Stimulated activated CD8-positive, alpha-beta memory T cell treated with anti-CD3 and anti-CD28 coated beads, Interleukin-15, amount 100 ng/mL, for 48 hours (primary cell): ENCODE results near the gene DNAH10.

Experiments used
- DNase-seq, 2 donors: peaks; one replicate each; pipeline ENCODE4 v3.0.0-alpha.2; 2020; ENCODE audit warnings: low read depth in 2 of 2

DNAH10 gene

DNA sequence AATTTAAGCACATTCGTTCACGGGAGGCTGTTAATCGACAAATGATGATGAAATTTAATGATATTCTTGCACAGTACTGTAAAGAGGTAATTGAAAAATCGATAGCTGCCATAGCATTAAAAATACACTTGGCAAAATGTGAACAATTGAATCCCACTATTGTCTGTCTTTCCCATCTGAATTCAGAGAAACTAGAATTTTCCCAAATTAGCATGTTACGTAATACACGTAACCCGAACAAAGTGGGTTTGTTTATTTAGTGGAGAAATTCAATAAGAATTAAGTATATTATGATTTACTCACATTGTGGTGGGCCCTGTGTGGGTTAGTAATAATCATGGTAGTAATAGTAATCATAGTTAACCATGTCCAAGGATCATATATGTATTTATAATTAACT is 31.9 kb downstream of the DNAH10 start:
- DNase-seq: no peak

DNA sequence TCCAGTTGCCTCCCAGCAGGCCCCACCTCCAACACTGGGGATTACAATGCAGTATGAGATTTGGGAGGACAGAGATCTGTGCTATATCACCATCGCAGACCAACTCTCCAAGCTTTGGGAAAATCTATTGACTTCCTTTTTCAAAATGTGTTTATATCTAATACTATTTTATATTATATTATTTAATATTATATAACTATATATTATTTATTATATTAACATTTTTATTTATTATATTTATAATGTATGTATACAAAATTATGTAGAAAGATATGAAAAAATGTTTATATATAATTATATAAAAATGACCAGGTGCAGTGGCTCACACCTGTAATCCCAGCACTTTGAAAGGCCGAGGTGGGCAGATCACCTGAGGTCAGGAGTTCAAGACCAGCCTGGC is 36.4 kb downstream of the DNAH10 start:
- no peak for DNase-seq

DNA sequence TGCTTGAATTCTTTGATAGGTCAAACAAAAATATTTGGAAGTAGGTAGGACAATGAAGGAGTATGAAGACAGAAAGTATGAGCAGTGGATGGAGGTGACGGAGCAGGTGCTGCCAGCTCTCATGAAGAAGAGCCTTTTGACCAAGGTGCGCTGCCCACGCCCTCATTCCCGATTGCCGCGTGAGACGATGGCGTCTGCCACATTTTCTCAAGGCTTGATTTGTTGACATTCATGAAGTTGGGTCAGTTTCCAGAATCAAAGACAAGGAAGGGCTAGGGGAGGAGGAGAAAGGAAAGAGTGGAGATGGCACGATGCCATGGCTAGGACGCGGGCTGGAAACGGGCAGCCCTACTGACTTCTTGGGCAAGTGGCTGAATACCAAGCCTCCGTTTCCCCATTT is 37.1 kb downstream of the DNAH10 start:
- DNase-seq: no peak

DNA sequence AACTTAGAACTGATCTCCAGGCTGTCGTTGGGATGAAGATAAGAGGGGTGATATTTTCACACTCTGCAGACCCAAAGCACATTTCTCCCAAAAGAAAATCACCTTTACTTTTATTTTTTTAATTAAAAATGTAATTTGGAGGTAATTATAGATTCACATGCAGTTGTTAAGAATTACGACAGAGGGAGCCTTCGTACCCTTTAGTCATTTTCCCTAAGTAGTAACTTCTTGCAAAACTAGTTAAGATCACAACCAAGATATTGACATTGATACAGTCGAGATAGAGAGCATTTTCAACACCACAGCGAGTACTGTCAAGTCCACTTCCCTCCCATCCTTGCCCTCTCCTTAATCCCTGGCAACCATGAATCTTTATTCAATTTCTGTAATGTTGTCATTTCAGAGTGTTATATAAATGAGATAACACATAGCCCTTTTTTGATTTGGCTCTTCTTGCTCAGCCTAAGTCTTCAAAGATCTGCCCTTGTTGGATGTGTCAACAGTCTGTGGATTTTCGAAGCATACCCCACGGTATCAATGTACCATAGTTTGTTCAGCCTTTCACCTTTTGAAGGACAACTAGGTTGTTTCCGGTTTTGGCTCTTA is 39.6 kb downstream of the DNAH10 start:
- no peak for DNase-seq

DNA sequence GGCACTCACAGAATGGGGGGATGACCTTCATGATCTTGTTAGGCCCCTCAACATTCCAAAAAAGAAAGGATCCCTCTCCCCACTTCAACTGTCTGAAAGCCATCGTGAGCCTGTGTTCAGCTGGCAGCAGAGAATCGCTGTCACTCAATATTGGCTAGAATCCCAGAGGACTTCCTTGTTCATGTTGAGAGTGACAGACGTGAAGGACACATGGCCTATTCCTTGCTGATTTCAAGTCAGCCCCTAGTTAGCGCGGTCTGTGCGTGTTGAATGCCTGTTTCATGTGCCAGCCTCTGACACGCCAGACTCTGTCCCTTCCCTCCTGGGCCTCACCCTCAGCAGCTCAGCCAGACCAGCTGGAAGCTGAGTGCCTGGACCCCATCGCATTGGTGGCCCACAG is 43.1 kb downstream of the DNAH10 start:
- no peak for DNase-seq

DNA sequence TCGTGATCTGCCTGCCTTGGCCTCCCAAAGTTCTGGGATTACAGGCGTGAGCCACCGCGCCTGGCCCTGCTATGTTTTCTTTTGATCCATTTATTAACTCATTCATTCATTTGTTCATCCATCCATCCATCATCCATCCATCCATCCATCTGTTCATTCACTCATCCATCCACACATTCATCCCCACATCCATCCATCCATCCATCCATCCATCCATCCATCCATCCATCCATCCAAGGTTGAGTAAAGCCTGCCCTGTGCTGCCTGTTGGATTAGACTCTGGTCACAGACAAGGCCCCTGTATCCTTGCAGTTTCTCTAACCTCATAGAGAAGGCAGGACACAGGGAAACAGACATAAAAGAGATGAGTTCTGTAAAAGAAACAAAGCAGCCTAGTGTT is 44.9 kb downstream of the DNAH10 start:
- DNase-seq: no peak

DNA sequence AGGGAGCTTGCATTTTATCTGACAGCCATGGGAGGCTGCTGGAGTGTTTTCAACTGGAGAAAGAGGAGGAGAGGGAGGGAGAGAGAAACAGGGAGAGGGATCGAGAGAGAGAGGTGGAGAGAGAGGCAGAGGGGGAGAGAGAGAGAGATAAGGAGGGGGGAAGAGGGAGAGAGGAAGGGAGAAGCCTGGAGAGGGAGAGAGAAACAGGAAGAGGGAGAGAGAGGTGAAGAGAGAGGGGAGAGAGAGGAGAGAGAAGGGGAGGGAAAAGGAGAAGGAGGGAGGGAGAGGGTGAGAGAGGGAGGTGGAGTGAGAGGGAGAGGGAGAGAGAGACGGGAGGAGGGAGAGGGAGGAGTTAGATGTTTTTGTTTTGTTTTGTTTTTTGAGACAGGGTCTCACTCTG is 45.6 kb downstream of the DNAH10 start:
- DNase-seq: no peak

DNA sequence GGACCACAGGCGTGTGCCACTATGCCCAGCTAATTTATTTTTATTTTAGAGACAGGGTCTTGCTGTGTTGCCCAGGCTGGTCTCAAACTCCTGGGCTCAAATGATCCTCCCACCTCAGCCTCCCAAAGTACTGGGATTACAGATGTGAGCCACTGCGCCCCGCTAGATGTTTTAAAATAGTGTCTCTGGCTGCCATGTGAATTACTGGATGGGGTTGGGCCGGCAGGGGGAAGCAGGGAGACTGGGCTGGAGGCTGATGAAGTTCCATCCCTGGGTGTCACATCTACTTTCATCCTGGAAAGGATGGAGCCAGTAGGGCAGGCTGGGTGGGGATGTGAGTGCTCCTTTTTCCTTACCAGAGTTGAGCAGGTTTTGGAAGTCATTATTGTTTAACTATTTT is 46.1 kb downstream of the DNAH10 start:
- no peak for DNase-seq

DNA sequence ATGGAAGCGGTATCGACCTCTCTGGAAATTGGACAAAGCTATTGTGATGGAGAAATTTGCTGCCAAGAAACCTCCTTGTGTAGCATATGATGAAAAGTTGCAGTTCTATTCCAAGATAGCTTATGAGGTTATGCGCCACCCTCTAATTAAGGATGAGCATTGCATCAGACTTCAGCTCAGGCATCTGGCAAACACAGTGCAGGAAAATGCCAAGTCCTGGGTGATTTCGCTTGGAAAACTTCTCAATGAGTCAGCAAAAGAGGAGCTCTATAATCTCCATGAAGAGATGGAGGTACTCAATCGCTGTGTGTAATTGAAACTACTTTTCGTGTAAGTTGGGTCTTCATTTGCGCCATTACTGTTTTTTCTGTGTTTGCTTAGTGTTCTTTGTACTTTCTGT is 51.2 kb downstream of the DNAH10 start:
- DNase-seq: no peak

DNA sequence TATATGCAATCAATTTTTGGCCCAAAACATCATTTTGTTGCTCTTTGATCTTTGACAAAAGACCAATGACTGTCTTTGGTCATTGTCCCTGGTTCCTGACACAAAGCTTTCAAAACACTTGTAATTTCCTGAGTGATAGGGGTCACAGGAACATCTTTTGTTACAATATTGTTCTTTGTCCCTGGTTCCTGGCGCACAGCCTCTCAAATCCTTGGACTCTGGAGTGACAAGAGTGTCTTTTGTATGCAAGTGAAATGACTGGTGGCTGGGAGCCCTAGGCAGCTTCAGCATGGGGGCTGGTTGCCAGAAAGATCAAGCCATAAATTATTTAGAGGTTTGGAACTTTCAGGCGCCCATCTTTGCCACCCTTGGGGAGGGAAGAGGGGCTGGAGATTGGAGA is 53.9 kb downstream of the DNAH10 start:
- no peak for DNase-seq

DNA sequence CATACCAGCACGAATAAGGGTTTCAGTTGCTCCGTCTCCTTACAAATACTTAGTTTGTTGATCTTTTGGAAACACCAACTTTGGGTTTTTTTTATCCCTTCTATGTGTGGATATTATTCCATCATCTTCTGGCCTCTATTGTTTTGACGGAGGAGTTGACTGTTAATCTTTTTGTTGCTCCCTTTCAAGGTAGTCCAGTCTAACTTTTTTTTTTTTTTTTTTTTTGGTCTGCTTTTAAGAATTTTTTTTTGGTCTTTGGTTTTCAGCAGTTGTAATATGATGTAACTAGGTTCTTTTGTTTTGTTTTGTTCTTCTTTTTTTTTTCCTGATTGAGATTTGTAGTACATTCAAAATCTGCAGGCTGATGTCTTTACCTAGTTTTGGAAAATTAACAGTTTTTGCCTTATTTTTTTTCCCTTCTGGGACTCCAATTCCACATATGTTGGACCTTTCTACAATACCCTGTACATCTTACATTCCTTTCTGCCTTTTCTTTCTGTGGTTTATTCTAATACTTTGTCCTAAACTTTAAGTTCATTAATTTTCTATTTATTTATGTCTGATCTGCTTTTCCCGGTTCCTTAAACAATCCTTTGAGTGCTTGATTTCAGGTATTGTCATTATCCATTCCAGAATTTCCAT is 54.9 kb downstream of the DNAH10 start:
- no peak for DNase-seq

DNA sequence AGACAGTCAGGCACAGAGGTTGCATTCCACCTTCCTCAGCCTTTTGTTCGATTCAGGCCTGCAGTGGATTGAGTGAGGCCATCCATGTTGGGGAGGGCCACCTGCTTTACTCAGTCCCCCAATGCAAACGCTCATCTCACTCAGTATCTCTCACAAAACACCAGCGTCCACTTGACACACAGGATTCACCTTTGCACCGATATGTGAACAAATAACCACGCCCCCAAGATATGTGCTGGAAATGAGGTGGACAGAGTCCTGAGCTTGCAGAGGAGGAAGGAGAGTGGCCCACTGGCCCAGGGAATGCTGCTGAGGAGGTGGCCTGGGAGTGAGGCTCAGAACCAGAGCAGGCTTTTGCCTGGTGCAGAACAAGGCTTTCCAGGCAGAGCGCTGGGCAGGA is 60.7 kb downstream of the DNAH10 start:
- no peak for DNase-seq

DNA sequence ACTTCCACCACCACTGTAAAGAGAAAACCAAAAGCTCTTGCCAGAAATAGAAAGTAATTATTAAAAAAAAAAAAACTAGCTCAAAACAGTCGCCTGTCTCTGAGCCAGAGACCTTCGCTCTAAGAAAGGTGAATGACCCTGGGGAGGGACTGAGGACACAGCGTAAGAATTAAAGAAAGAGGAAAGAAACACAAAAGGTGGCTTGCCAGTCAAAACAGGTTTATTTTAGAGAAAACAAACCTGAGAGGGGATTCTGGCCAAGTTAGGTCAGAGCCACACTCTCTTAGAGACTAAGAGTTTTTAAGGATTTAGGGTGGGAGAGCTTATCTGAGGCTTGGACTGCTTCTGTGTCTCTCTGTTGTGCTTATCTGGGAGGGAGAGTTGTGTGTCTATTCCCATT is 66.0 kb downstream of the DNAH10 start:
- DNase-seq: no peak

DNA sequence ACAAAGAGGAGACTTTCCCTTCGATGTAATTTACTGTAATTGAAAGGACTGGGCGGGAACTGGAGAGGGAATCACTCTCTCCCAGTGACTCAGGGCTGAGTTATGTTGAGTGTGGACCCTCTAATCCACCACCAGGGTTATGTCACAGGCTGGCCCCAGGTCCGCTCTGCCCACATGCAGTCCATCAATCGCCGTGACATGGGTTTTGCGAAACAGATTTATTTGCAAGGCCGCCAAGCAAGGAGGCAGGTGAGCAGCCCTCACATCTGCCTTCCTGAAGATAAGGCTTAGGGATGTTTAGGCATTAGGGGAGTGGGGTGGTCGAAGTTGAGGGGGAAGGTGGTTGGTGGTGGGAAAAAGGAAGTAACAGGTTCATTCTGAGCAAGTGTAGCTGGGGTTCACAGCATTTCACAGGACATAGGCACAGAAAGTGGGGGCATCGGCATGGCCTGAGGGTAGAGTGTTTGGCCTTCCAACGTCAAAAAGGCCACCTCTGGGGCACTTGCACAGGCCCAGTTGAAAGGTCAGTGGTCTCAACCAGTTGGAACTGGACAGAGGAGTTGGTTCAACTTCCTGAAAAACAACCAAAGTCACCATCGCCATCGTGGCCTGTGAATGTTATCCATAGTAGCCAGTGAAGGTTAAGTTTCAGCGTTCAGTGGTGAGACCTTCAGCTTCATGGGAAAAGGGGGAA is 66.9 kb downstream of the DNAH10 start:
- no peak for DNase-seq

DNA sequence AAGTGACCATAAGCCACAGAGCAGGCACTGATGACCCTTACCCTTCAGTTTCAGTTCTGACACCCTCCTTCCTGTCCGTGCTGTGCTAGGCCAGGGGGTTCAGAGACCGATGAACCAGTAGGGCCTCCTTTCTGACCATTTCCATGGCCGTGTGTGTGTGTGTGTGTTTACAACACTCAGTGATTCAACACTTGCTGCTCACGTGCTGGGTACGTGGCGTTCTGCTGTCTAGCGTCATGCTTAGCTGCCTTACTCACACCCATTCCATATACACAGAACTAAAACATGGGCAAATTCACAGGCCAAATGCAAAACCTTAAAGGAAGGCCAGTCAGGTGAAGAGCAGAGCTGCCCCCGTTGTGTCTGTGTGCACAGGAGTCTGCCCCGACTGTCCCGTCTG is 67.5 kb downstream of the DNAH10 start:
- no peak for DNase-seq

DNA sequence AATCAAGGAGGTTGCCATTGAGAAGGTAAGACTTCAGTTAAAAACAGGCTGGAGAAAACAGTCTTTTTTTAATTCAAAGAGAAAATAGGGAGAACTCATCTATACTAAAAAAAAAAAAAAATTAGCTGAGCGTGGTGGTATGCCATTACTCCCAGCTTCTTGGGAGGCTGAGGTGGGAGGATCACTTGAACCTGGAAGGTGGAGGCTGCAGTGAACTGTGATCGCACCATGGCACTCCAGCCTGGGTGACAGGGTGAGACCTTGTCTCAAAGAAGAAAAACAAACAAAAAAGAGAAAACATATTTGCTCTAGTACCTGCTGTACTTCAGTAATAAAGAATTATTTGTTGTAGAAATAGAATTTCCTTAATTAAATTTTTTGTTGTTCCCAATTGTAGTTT is 68.6 kb downstream of the DNAH10 start:
- DNase-seq: no peak

DNA sequence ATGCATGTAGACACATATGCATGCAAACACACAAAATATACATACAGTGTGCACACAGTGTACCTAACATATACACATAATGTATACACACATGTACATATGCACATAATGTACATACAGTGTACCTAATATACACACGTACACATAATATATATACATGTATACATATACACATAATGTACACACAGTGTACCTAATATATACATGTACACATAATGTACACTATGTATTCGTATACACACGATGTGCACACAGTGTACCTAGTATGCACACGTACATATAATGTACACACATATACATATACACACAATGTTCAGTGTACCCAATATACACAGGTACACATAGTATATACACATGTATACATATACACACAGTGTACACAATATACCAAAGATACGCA is 70.0 kb downstream of the DNAH10 start:
- no peak for DNase-seq

DNA sequence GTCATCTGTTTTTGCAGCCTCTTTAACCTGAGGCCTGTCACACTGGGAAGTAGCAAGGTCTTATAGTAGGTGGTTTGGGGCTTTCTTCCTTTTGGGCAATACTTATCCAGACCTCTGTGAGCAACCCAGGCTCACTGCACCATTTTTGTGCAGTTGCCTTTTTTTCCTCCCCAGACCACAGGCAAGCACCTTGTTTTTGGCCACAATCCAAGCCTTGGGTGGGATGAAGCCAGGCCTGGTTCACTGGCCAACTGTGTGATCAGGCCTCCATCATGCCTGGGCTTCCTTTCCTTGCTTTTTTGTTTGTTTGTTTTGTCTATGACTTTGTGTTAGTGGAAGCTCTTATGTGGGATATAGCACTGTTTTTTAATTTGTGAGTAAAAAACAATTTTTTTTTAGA is 71.7 kb downstream of the DNAH10 start:
- DNase-seq: no peak

DNA sequence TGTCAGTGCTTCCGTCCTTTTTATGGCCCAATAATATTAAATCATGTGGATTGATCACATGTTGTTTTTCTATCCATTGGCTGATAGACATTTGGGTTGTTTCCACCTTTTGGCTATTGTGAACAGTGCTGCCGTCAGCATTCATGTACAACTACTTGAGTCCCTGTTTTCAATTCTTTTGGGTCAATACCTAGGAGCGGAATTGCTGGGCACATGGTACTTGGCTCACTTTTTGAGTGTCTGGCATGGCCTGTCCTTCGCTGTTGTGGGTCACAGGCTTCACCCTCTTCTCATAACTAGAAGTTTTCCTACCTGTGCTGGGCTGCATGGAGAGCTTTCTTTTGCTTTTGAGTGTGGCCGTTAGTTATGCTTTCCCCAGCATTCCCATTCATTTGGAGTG is 72.7 kb downstream of the DNAH10 start:
- no peak for DNase-seq

DNA sequence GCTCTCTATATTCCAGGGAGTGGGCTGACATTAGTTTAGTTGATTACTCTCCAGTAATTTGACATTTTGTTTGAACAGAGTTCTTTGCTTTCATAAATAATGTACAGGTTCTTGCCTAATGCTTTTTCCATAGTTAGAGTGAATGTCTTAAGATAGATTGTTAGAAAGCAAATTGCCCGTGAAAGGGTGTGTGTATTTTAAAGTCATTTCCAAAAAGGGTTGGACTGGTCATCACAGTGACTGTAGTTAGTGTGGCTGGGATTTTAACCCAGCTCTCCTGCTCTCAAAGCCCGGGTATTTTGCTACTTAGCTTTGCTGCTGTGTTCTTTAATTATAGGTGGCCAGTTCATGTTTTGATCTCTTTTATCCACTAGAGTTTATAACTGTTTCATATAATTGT is 74.2 kb downstream of the DNAH10 start:
- no peak for DNase-seq

DNA sequence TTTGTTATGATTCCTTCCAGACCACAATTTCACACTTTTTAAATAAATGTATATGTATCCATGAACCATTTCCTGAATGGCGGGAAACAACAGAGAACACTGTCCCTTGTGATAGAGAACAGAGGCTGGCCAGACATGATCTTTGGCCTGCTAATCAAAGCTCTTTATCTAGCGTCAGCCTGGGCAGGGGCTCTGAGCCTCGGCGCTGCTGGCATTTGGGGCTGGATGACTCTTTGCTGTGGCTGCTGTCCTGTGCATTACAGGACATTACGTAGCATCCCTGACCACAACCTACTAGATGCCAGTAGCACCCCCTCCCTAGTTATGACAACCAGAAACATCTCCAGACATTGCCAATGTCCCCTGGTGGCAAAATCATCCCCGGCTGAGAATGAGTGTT is 77.7 kb downstream of the DNAH10 start:
- no peak for DNase-seq

DNA sequence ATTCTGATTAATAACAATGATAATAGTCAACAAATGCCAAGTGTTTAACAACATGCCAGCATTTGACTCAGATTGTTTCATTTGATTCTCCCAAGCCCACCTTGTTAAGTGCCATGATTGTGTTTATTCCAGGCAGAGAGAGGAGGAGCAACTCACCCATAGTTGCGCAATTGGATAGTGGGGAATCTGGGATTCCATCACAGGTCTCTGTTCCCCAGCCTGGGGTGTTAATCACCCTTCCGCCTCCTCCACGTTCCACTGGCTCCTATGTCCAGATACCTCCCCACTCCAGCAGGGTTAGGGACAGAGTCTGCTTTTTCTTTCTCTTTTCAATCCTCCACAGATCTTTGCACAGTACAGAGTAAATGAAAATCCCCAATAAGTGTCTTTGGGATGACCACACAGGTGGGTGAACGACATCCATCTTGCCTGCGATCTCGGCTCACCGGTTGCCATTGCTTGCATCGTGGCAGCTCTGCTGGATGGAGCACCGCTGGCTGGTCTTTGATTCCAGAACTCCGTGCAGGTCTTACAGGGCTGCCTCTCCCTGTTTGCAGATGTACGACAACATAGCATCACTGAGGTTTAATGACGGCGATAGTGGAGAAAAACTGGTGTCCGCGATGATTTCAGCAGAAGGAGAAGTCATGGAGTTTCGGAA is 78.8 kb downstream of the DNAH10 start:
- DNase-seq: no peak
